ENCODE results near the gene NOL3.

- TF ChIP-seq FOS (IDR thresholded peaks at IDR 0.05; ENCODE audit: low read depth, low read length), result no peak
- no peak for TF ChIP-seq POLR2A (IDR thresholded peaks at IDR 0.05; ENCODE audit: low read depth, low read length)
- TF ChIP-seq SMC3 (IDR thresholded peaks at IDR 0.05; ENCODE audit: low read depth, low read length), result no peak
- no peak for TF ChIP-seq CTCF (conservative IDR thresholded peaks at IDR 0.05; ENCODE audit: low read depth, low read length)
- TF ChIP-seq NFE2L2 (IDR thresholded peaks at IDR 0.05; ENCODE audit: low read depth, low read length), result no peak
- TF ChIP-seq USF2 (IDR thresholded peaks at IDR 0.05; ENCODE audit: low read depth, low read length), result no peak
- TF ChIP-seq BHLHE40 (IDR thresholded peaks at IDR 0.05; ENCODE audit: low read depth, low read length), result no peak
- no peak for TF ChIP-seq MAFK (IDR thresholded peaks at IDR 0.05; ENCODE audit: low read depth, low read length)
- no peak for TF ChIP-seq ELK1 (IDR thresholded peaks at IDR 0.05; ENCODE audit: borderline replicate concordance, low read depth, low read length)
- no peak for TF ChIP-seq CEBPB (IDR thresholded peaks at IDR 0.05; ENCODE audit: low read depth, low read length)
- TF ChIP-seq RFX5 (IDR thresholded peaks at IDR 0.05; ENCODE audit: low read depth, low read length), result no peak
- no peak for TF ChIP-seq MXI1 (IDR thresholded peaks at IDR 0.05; ENCODE audit: borderline replicate concordance, low read depth, low read length)
- no peak for TF ChIP-seq CHD1 (IDR thresholded peaks at IDR 0.05; ENCODE audit: low read depth, low read length)
Observed at GRCh38 chr16:67206838-67207248, 36.5 kb downstream of the NOL3 start.
